ENCODE data around the gene FBXO42.

Gene FBXO42

GRCh38 chr1:16211824-16212223 lies 140.5 kb downstream of the FBXO42 start:
- no peaks in the 10 kb centered on the region for H3K36me3 ChIP-seq
- no peak overlapping the region for H3K27ac ChIP-seq
- H3K4me1 ChIP-seq (ENCODE audit: control insufficient read depth in 1 of 2, insufficient read depth in 1 of 2, low read depth in 1 of 2, low read length in 1 of 2), result peaks cover 20 to 21% of the 10 kb centered on the region in 2 experiments
- H3K4me3 ChIP-seq (ENCODE audit: low read depth in 1 of 2, low read length in 1 of 2), result no peak overlapping the region
- H3K9me3 ChIP-seq, result no peaks in the 10 kb centered on the region
- peaks cover 50% of the 10 kb centered on the region for H3K27me3 ChIP-seq
- TF ChIP-seq CTCF (IDR thresholded peaks at IDR 0.05), result no peak

DNA sequence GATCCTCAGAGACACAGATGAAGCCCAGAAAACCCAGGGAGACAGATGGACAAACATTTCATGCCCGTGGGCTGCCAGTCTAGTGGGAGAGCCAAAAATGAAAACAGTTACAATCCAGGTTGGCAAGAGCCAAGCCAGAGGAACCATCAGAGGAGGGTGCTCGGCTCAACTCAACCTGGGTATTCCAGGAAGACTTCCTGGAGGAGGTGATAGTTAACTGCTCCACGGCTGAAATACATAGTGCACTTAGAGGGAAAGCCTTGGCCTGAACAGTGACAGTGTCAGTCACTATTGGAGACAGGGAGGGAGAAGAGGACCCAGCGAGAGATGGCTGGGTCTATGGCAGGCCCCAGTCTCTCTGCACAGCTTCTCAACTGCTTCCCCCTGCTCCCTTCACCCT lies 141.7 kb downstream of the FBXO42 start:
- no peak for TF ChIP-seq CTCF (IDR thresholded peaks at IDR 0.05)
- Histone ChIP-seq H3K4me1 (ENCODE audit: control insufficient read depth in 1 of 2, insufficient read depth in 1 of 2, low read depth in 1 of 2, low read length in 1 of 2) (peaks cover 14 to 17% of the 10 kb centered on the region in 2 experiments), H3K27me3 (peaks cover 38% of the 10 kb centered on the region), H3K9me3 (no peaks in the 10 kb centered on the region), H3K36me3 (no peaks in the 10 kb centered on the region), H3K27ac (no peak overlapping the region), H3K4me3 (ENCODE audit: low read depth in 1 of 2, low read length in 1 of 2) (no peak overlapping the region)

DNA sequence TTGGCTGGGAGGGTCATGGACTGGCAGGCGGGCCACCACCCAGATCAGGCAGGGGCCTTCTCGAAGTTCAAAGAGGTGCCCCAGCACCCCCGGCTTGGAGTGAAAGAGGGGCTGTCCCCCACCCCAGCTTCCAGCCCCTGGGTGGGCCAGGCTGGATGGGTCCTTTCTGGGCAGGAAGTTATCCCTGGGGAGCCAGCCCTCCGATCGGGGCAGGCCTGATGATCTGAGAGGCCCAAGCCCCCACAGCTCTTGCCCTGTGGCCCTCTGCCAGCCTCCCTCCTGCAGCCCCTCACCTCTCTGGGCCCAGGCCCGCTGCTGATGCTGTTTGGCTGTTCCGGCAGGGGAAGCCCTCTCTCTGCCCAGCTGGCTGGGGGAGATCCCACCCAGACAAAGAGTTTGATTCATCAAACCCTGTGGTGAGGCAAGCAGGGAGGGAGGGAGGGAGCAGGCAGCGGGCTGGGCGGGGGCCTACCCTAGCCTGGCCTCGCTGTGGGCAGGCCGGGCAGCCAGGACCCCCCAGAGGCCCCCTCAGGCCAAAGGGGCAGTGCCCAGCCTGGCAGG lies 142.4 kb downstream of the FBXO42 start:
- no peak for TF ChIP-seq CTCF (IDR thresholded peaks at IDR 0.05)
- Histone ChIP-seq H3K27ac (no peak overlapping the region), H3K4me1 (ENCODE audit: control insufficient read depth in 1 of 2, insufficient read depth in 1 of 2, low read depth in 1 of 2, low read length in 1 of 2) (peaks cover 14 to 17% of the 10 kb centered on the region in 2 experiments), H3K27me3 (peaks cover 33% of the 10 kb centered on the region), H3K36me3 (no peaks in the 10 kb centered on the region), H3K4me3 (ENCODE audit: low read depth in 1 of 2, low read length in 1 of 2) (no peak overlapping the region), H3K9me3 (no peaks in the 10 kb centered on the region)

GRCh38 chr1:16209132-16209846 lies 143.0 kb downstream of the FBXO42 start:
- no peak overlapping the region for H3K4me3 ChIP-seq (ENCODE audit: low read depth in 1 of 2, low read length in 1 of 2)
- H3K27me3 ChIP-seq, result peaks cover 27% of the 10 kb centered on the region
- H3K4me1 ChIP-seq (ENCODE audit: control insufficient read depth in 1 of 2, insufficient read depth in 1 of 2, low read depth in 1 of 2, low read length in 1 of 2), result peaks cover 14 to 17% of the 10 kb centered on the region in 2 experiments
- TF ChIP-seq CTCF (IDR thresholded peaks at IDR 0.05), result no peak
- no peaks in the 10 kb centered on the region for H3K9me3 ChIP-seq
- H3K27ac ChIP-seq, result no peak overlapping the region
- no peaks in the 10 kb centered on the region for H3K36me3 ChIP-seq

GRCh38 chr1:16208270-16208987 lies 143.9 kb downstream of the FBXO42 start:
- H3K9me3 ChIP-seq, result no peaks in the 10 kb centered on the region
- no peak overlapping the region for H3K4me3 ChIP-seq (ENCODE audit: low read depth in 1 of 2, low read length in 1 of 2)
- H3K27ac ChIP-seq, result no peak overlapping the region
- TF ChIP-seq CTCF (IDR thresholded peaks at IDR 0.05), result no peak
- H3K4me1 ChIP-seq (ENCODE audit: control insufficient read depth in 1 of 2, insufficient read depth in 1 of 2, low read depth in 1 of 2, low read length in 1 of 2), result peaks cover 14 to 17% of the 10 kb centered on the region in 2 experiments
- no peaks in the 10 kb centered on the region for H3K36me3 ChIP-seq
- peaks cover 19% of the 10 kb centered on the region for H3K27me3 ChIP-seq

All from neutrophil (primary cell).